Hematopoietic multipotent progenitor cell treated with erythropoietin and hydrocortisone succinate and interleukin-3 and kit ligand, for 8 days (in vitro differentiated cells): ENCODE measurements around the gene MTRF1.
"Not testable (repeated sequence)": the region's sequence is repeated elsewhere in the genome, so short reads cannot be mapped to it uniquely, and the experiment has no call there.

Source experiments
- DNase-seq: peaks from one replicate; pipeline ENCODE4 v3.0.0-alpha.2; 2015

MTRF1 gene

GRCh38 chr13:41220401-41220800 lies 43.0 kb downstream of the MTRF1 start:
- no peak for DNase-seq

- DNase-seq: no peak
Measured at GRCh38 chr13:41216160-41216559, 47.2 kb downstream of the MTRF1 start.

DNA sequence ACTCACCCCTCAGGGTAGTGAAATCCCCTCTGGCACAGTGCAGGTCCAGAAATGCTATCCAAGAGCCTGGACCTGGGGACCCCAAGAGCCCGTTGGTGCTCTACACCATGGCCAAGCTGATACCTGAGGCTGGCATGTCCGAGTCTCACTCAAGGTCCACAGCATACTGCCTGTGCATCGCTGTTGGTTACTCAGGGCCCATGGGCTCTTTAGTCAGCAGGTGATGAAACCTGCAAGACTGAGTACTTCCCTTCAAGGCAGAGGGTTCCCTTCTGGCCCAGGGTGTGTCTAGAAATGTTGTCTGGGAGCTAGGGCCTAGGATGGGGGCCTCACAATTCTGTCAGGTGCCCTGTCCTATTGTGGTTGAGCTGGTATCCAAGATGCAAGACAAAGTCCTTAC lies 49.5 kb downstream of the MTRF1 start:
- no peak for DNase-seq

GRCh38 chr13:41213316-41213715 lies 50.1 kb downstream of the MTRF1 start:
- no peak for DNase-seq

- no peak for DNase-seq
Measured at GRCh38 chr13:41212881-41213280, 50.5 kb downstream of the MTRF1 start.

- DNase-seq: no peak
Measured at GRCh38 chr13:41211062-41211461, 52.3 kb downstream of the MTRF1 start.

DNA sequence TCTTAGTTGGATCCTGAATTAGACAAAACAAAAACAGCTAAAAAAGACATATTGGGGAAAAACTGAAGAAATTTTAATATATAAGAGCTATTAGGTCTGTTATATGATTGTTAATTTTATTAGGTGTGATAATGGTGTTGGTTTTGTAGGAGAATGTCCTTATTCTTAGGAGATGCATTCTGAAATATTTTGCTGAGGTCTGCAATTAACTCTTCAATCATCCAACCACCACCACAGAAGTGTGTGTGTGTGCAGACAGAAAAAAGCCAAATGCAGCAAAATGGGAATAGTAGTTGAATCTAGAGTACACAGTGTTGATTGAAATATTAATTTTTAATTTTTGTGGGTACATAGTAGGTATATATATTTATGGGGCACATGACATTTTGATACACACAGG lies 56.9 kb downstream of the MTRF1 start:
- no peak for DNase-seq

DNA sequence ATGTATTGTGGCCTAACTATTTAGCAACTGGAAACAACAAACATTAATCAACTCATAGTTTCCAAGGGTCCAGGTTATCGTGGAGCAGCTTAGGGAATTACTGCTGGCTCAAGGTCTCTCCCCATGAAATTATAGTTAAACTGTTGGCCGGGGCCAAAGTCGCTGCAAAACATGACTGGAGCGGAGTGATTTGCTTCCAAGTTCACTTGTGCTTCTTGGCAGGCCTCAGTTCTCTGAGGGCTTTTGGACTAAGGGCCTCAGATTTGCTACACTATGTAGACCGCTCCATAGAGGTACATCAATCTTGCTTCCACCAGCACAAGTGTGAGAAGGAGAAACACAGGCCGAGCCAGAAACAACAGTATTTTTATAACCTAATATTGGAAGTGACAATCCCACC lies 59.6 kb downstream of the MTRF1 start:
- DNase-seq: no peak

- no peak for DNase-seq
Measured at GRCh38 chr13:41200126-41200525, 63.2 kb downstream of the MTRF1 start.

DNA sequence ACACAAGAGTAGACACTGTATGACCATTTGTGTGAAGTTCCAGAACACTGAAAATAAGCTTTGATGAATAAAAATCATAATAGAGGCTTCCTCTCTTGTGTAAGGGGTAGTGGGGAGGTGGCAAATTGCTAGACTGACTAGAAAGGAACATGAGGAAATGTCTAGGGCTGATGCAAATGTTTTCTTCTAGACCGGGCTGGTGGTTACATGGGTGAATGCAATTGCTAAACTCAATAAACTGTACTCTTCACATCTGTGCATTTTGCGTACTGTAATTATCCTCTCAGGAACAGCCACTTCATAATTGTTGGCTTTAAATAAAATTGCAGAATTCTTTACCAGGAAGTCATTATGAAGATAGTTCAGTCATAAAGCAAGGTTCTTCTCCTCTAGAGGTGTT lies 63.9 kb downstream of the MTRF1 start:
- no peak for DNase-seq

GRCh38 chr13:41199079-41199478 lies 64.3 kb downstream of the MTRF1 start:
- DNase-seq: no peak

DNA sequence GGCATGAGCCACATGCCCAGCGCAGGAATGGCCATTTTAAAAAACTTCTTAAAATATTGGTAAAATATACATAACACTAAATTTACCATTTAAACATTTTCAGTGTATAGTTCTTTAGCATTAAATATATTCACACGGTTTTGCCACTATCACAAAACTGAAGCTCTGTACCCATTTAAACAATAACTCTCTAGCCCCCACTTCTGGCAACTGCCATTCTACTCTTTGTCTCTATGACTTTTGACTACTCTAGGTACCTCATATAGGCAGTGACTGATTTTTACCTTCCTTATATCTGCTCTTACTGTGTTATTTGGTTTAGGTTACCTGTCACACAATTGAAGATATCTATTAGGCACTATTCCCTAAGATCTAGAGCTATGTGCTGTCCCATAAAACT lies 66.8 kb downstream of the MTRF1 start:
- peak; percentile 60 for DNase-seq

- no peak for DNase-seq
Measured at GRCh38 chr13:41196011-41196410, 67.4 kb downstream of the MTRF1 start.

DNA sequence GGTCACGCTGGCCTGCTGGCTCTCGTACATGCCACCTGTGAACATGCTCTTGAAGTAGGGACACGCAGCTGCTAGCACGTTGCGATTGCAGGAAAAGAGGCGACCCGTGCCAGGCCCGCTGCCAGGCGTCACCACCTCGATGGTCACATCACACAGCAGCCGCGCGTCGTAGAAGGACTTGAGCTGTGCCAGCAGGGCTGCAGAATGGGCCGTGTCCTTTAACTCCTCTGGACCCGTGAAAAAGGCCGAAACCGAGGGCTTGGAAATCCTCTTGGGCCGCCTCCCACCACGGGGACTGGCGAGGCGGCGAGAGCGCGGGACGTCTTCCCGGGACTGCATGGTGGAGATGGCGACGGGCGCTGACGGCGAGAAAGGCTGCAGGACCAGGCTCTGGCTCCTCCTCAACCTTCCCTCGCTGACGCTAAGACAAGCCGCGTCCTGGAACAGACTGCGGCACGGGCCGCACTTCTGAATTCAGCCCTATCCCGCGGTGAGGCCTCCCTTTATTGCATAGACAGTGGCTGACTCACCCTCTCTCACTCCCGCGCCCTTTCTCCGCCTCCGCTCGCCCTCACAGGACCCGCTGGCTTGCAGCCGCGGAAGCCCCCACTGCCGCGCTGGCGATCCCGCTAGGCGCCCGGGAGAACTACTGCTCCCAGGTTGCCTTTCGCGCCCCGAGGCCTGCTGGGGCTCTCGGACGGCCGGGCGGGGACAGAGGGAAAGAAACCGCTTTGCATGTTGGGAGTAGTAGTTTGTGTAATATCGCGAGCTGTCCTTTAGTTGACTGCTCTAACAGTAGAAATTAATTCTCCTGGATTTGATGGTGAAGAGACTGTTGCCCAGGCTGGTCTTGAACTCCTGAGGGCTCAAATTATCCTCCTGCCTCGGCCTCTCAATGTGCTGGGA lies 69.2 kb downstream of the MTRF1 start, which contains the start of gene KBTBD7:
KBTBD7 (minus strand) TSS at position 651 of the 906 bp plus-strand sequence; CDS start at position 339, 312 bp downstream.
- peak; percentile 94 for DNase-seq

DNA sequence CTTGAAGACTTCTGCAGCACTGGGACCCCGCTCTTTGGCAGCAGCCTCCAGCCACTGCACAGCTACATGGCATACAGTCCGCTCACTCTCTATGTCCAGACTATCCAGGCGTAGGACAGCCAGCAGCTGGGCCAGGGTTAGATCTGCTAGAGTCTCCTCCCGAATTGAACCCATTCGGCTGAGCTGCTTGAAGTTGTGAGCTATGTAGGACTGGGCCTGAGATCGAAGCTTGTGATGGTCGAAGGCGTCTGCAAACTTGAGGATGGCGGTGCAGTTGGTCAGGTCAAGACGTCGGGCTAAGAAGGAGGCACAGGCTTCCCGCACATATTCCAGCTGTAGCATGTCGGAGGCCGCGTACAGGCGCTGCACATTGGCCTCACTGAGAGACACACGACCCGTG lies 69.9 kb downstream of the MTRF1 start:
- no peak for DNase-seq

DNA sequence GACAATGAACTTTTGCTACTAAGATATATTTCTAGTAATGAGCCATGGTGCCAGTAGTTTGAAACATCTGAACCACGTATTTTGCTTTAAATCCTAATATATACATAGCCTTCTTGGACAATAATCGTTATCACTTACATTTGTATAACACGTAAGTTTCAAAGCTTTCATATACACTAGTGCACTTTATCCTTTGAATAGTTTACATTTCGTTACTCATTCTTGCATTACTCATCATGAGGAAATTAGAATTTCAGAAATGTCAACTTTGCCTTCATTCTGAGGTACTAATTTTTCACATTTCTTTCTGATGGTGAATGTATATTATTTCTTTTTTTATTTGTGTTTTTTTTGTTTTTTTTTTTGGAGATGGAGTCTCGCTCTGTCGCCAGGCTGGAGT lies 74.8 kb downstream of the MTRF1 start:
- DNase-seq: no peak

DNA sequence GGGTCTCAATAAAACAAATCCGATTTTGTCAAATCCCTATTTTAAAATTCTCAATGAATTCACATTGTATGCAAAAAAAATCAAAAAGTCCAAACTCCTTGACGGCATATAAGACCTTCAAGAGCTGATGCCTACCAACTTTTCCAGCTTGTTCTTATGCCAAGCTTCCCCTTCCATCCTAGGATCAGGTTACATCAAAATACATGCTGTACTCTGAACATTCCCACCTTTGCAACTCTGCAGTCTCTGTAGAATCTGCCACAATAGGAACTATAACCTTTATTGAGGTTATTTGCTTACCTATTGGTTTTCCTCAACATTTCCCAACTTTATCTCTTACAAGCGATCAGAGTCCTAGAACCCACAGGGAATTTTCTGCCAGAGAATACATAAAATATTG lies 76.9 kb downstream of the MTRF1 start:
- no peak for DNase-seq

DNA sequence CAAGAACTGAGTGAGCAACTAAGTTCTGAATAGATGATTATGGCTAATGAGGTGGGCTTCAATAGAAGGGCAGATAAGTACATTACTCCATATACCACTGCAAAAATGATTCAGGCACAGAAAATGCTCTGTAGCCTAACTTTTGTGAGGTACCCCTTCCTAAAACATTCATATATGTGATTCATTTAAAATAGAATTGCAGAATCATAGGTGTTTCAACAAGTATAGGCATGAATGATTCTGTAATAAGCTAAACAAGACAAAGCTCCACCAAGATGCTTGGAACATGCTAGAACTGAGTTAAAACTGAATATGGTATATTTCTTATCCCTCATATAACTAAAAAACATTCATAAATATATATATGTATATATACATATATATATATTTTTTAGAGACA lies 81.1 kb downstream of the MTRF1 start:
- DNase-seq: no peak

- DNase-seq: peak; percentile 15
Measured at GRCh38 chr13:41179593-41180250, 83.7 kb downstream of the MTRF1 start.

DNA sequence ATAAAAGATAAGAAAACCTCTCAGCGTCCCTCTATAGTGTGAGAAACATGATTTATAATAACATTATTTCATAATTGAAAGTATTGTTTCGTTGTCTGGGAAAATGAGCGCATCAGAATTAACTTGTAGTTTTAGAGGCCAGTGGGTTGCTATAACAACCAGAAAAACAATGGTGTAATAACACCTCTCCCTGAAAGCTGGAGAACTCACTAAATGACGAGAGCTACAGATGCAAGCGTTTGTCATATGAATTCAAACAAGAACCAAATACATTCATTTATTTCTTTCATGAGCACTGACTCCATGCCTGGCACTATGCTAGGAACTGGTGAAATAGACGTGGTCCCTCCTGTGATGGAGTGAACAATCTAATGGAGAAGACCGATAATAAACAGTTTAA lies 85.3 kb downstream of the MTRF1 start:
- no peak for DNase-seq

GRCh38 chr13:41177616-41178015 lies 85.8 kb downstream of the MTRF1 start:
- no peak for DNase-seq

- DNase-seq: not testable (repeated sequence)
Measured at GRCh38 chr13:41175576-41175975, 87.8 kb downstream of the MTRF1 start.
